A673 (cell line): ENCODE results near the gene NFKBIZ.

Experiments used
- CTCF ChIP-seq: fragments of 300-800, 200-600 bp; sonication (generic); conservative IDR thresholded peaks from 2 replicates; pipeline ENCODE4 v1.5.1; 2017; ENCODE audit warnings: low read depth, mild to moderate bottlenecking, antibody characterized with exemption, low read length, moderate library complexity, mixed read lengths
- EZH2 ChIP-seq: fragments of 200-600 bp; sonication (generic); IDR thresholded peaks from 2 replicates; pipeline ENCODE4 v1.6.1; 2017; ENCODE audit warnings: borderline replicate concordance, low read depth, mild to moderate bottlenecking, mixed read lengths, antibody characterized with exemption, low read length; ENCODE audit not compliant: poor library complexity, severe bottlenecking

GRCh38 chr3:101902041-101902440 lies 52.7 kb downstream of the NFKBIZ start:
- TF ChIP-seq CTCF: no peak
- TF ChIP-seq EZH2: no peak
